Stimulated activated CD4-positive, alpha-beta T cell treated with anti-CD3 and anti-CD28 coated beads, Interleukin-12 subunit alpha, Interleukin-12 subunit beta, amount 100 ng/mL, for 24 hours (primary cell): ENCODE data around the gene SOWAHA.

Source experiments
- DNase-seq, 2 experiments: peaks; one replicate each; pipeline ENCODE4 v3.0.0-alpha.2; 2020; ENCODE audit warnings: low read depth in 2 of 2

SOWAHA gene

DNA sequence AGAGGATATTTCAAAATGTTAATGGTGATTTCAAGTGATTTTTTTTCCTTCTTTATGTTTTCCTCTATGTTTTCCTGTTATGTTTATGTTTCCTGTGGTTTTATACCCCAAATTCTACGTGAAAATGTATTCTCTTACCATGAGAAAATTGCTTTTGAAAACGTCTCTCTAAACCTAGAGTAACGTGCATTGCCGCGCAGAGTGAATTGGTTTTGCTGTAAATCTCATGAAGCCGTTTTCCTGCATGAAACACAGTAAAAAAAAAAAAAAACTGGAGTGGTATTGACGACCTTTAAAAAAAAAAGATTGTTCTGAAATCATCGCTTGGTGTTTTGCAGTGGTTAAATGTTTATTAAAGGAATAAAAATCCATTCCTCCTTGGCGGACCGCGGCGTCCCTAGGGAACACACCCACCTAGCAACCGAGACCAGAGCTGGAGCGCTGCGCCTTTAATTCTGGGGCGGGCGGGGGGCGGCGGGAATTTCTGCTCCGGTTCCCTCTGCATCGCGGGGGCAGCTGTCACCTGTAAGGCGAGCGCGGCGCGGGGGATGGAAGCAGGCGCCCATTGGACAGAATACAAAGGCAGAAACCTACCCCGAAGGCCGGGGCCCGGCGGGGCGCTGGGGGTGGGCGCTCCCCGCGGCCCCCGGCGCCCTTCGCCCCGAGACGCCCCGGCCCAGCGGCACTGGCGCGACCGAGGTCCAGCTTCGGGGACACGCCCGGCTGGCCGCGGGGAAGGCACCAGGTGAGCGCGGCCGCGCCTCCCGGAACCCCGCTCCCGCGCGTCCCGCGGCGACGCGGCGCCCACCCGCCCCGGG is at the start of gene SOWAHA:
TSS of gene SOWAHA (plus strand) at position 522 of the 818 bp plus-strand sequence. CDS start 320 bp downstream, outside the sequence.
- no peak for DNase-seq

- no peak for DNase-seq
Observed at GRCh38 chr5:132764051-132764450, 49.1 kb upstream of the SOWAHA start.

DNA sequence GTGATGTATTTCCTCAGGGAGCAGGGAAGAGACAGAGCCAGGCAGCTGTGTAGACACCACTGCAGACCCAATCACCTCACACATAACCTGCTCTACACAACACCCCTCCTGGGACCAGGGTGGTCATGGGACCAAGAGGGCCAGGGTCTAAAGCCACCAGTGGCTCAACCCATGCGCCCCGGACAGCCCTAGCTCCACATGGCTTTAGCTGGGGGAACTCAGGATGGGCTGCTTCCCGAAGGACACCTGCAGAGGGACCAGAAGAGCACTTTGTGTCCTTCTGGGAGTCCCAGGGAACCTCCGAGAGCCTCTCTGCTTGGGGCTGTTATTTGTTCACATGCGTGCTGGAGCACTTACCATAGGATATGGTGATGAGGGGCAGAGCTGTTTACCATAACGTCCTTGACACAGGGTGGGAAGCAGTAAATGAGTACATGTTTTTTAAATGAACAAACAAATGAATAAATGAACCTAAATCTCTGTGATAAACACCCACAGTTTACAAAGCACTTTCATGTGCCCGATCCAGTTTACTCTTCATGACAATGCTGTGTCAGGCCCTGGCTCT is 48.3 kb upstream of the SOWAHA start:
- DNase-seq = no peak

DNA sequence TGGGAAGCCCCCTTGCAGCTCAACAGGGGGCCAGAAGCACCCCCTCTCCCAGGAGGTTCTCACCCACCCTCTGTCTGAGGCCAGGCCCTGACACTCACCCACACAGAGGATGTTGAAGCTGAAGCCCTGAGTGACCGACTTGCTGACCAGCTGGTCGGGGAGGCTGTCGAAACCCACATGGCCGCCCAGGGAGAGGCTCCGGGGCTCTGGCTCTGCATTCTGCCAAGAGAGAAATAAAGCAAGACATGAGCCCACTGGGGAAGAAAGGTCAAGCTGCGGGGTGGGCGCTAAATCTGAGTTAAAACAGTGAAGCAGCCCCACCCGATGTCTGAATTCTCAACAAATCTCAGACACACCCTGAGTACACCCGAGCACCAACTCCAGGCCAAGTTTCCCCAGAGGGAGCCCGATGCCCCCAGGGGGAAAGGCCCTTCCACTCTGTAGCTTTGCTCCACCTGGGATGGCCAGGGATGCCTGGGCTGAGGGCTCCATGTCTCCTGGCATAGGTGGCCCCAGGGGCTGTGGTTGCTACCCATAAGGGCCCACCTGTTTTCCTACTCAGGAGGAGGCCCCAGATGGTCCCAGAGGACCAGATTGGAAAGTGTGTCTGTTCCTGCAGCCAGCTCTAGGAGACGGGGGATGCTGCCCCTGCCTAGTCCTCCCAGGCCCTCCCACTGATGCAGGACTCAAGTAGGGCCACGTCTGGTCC is 47.6 kb upstream of the SOWAHA start:
- DNase-seq = no peak

- DNase-seq = no peak
Observed at GRCh38 chr5:132766020-132766805, 46.9 kb upstream of the SOWAHA start.

- no peak for DNase-seq
Observed at GRCh38 chr5:132766806-132767055, 46.4 kb upstream of the SOWAHA start.

DNA sequence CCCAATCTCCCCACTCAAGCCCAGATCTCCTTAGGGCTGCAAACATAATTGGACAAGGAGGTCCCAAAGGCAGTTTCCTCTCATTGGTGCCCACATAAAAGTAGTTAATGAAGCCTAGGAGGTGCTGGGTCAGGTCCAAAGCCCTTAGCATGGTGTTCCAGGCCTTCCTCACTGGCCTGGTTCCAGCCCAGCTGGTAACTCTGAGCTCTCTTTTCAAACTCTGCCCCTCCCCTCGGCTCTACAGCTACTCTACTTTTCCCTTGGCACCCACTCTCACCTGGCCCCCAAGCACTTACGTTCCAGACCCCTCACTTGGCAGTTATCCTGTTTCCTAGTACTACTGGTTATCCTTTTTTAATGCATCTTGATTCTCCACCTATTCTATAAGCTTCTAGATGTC is 46.0 kb upstream of the SOWAHA start:
- DNase-seq = no peak

- DNase-seq = no peak
Observed at GRCh38 chr5:132768485-132768868, 44.6 kb upstream of the SOWAHA start.

- DNase-seq = no peak
Observed at GRCh38 chr5:132770476-132771159, 42.5 kb upstream of the SOWAHA start.

- DNase-seq = no peak
Observed at GRCh38 chr5:132771503-132771998, 41.6 kb upstream of the SOWAHA start.

GRCh38 chr5:132772291-132773070 is 40.6 kb upstream of the SOWAHA start:
- no peak for DNase-seq

DNA sequence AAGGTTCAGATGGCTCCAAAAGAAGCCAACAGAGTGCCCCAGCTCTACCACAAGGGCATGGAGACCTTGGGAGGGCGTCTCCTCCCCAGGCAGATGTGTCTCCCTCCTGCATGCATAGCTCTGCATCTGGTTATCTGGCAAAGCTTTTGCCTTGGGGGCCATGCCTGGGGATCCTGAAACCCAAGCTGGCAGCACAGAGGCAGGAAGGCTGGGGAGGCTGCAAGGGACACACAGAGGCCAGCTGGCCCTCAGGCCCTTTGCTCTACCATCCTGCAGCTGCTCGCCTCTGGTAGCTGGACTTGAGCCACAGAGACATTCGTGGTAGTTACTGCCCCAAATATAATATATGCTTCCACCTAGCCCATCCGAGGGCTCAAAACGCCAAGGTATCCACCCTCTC is 40.0 kb upstream of the SOWAHA start:
- no peak for DNase-seq

GRCh38 chr5:132773601-132774355 is 39.3 kb upstream of the SOWAHA start:
- DNase-seq = no peak

- no peak for DNase-seq
Observed at GRCh38 chr5:132774406-132774805, 38.7 kb upstream of the SOWAHA start.

GRCh38 chr5:132774896-132775295 is 38.2 kb upstream of the SOWAHA start:
- no peak for DNase-seq

DNA sequence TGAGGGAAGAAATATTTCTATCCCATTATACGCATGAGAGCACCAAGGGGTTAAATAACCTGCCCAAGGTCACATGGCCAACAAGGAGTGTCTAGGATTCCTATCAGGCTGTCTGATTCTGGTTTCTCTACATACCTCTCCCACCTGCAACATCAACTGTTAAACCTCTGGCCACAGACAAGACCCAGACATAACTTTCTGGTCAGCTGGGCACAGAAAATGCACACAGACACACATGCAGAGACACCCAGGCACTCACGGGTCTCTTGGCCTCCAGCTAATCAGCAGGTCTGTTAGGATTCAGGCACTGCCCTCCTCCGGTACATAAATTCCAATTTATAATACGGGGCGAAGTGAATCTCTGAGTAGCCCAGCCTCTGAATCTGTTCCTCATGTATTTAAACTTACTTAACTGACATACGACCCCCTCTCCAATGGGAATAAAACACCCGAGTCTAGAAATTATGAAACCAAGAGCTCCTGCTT is 37.6 kb upstream of the SOWAHA start:
- DNase-seq = no peak

DNA sequence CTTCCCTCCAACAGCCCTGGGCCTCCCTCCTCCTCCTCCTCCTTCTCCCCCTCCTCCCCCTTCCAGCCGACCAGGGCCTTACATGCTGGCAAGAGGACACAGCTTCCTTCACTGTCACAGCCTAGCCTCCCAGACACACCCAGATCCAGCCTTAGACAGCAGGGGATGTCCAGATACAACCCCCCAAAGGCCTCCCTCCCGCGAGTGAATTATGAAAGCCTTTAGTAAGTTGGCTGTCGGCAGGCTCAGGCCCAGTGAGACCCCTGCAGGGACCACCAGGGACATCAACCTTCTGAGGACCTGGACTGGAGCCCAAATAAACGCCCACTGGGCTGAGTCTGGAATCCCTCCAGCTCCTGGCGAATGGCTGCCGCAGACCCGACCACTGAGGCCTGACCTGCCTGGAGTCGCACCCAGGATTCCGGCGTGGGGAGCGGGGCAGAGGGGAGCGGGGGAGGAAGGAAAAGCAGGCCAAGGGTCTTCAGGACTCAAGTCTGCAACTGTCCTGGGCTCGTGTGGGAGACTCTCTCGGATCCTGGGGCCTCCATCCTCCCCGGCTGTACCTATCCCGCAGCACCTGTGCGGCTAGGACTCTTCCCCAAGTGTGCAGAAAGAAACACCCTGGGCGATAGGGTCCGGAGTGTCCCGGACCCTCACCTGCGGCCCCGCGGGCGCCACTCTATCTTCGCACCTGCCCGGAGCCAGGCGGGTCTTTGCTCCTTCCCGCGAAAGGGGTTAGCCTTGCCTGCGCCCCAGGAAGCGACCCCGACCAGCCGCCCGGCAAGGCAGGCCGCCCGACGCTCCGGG is 36.8 kb upstream of the SOWAHA start:
- DNase-seq = no peak

- DNase-seq = no peak
Observed at GRCh38 chr5:132776938-132777208, 36.2 kb upstream of the SOWAHA start.
